ENCODE results near the gene TMEM254.

- TF ChIP-seq CTCF (IDR thresholded peaks at IDR 0.05 in 4 of 5, conservative IDR thresholded peaks at IDR 0.05 in 1 of 5) (no peak), POLR2A (IDR thresholded peaks at IDR 0.05) (no peak)
Measured at GRCh38 chr10:80081026-80081425, 2.6 kb downstream of the TMEM254 start.

Data from gastrocnemius medialis (tissue), 4 donors.